BLaER1 treated with 17β-estradiol and CSF1 and Interleukin-3, amounts not matched to agents 10 nM and 100 nM (cell line): ENCODE data around the gene PTPN14.
"Not testable (repeated sequence)": the region's sequence is repeated elsewhere in the genome, so short reads cannot be mapped to it uniquely, and the experiment has no call there.

Source experiments
- H3K27ac ChIP-seq, 11 experiments: shearing (Covaris generic); formaldehyde crosslinking; 2 replicates each; pipeline ENCODE4 v1.8.1; 2022
- H3K27me3 ChIP-seq, 11 experiments: shearing (Covaris generic); formaldehyde crosslinking; 2 replicates each; pipeline ENCODE4 v1.8.1; 2022
- H3K36me3 ChIP-seq, 11 experiments: shearing (Covaris generic); formaldehyde crosslinking; 2 replicates each; pipeline ENCODE4 v1.8.1; 2022
- H3K4me1 ChIP-seq, 10 experiments: shearing (Covaris generic); formaldehyde crosslinking; 2 replicates each; pipeline ENCODE4 v1.8.1; 2022
- H3K4me2 ChIP-seq, 11 experiments: shearing (Covaris generic); formaldehyde crosslinking; 2 replicates each; pipeline ENCODE4 v1.8.1; 2022
- H3K4me3 ChIP-seq, 10 experiments: shearing (Covaris generic); formaldehyde crosslinking; 2 replicates each; pipeline ENCODE4 v1.8.1; 2022
- H3K9ac ChIP-seq, 11 experiments: shearing (Covaris generic); formaldehyde crosslinking; 2 replicates each; pipeline ENCODE4 v1.8.1; 2022
- H3K9me3 ChIP-seq, 11 experiments: shearing (Covaris generic); formaldehyde crosslinking; replicated peaks in 1 of 11; 2 replicates each; pipeline ENCODE4 v1.8.1; 2022
- H4K20me1 ChIP-seq, 11 experiments: shearing (Covaris generic); formaldehyde crosslinking; 2 replicates each; pipeline ENCODE4 v1.8.1; 2022
- Cebpa-rat ChIP-seq, 11 experiments: shearing (Covaris generic); IDR thresholded peaks; 2 replicates each; pipeline ENCODE4 v1.8.1; 2022

The PTPN14 gene

GRCh38 chr1:214537872-214538473, 13.4 kb downstream of the PTPN14 start:
- no peak overlapping the region for H3K4me3 ChIP-seq
- no peaks in the 10 kb centered on the region for H4K20me1 ChIP-seq
- no peak overlapping the region for H3K4me2 ChIP-seq
- no peak for TF ChIP-seq Cebpa-rat (IDR thresholded peaks at IDR 0.05)
- H3K27ac ChIP-seq, result no peak overlapping the region
- H3K9ac ChIP-seq, result no peak overlapping the region
- no peaks in the 10 kb centered on the region for H3K36me3 ChIP-seq
- no peaks in the 10 kb centered on the region for H3K27me3 ChIP-seq
- H3K9me3 ChIP-seq, result peaks cover 0 to 3% (median 1%) of the 10 kb centered on the region in 11 experiments; a peak in 4 of 22 replicates
- peaks cover 0 to 8% (median 0%) of the 10 kb centered on the region in 10 experiments; a peak in 8 of 20 replicates for H3K4me1 ChIP-seq

GRCh38 chr1:214537219-214537618, 14.2 kb downstream of the PTPN14 start:
- no peaks in the 10 kb centered on the region for H4K20me1 ChIP-seq
- no peaks in the 10 kb centered on the region for H3K36me3 ChIP-seq
- peaks cover 0 to 7% (median 3%) of the 10 kb centered on the region in 11 experiments; a peak in 4 of 22 replicates for H3K9me3 ChIP-seq
- H3K9ac ChIP-seq, result no peak overlapping the region
- no peak overlapping the region for H3K4me3 ChIP-seq
- no peak for TF ChIP-seq Cebpa-rat (IDR thresholded peaks at IDR 0.05)
- peaks cover 0 to under 1% (median 0%) of the 10 kb centered on the region in 10 experiments; a peak in 5 of 20 replicates for H3K4me1 ChIP-seq
- no peaks in the 10 kb centered on the region for H3K27me3 ChIP-seq
- no peak overlapping the region for H3K27ac ChIP-seq
- H3K4me2 ChIP-seq, result no peak overlapping the region

- Histone ChIP-seq H3K4me2 (no peak overlapping the region), H3K9me3 (peaks cover 0 to 7% (median 3%) of the 10 kb centered on the region in 11 experiments; a peak in 4 of 22 replicates), H3K36me3 (no peaks in the 10 kb centered on the region), H3K4me3 (no peak overlapping the region), H3K9ac (no peak overlapping the region), H3K27me3 (no peaks in the 10 kb centered on the region), H3K4me1 (no peaks in the 10 kb centered on the region), H4K20me1 (no peaks in the 10 kb centered on the region), H3K27ac (no peak overlapping the region)
- no peak for TF ChIP-seq Cebpa-rat (IDR thresholded peaks at IDR 0.05)
Measured at GRCh38 chr1:214532070-214532469, 19.3 kb downstream of the PTPN14 start.

- H3K27ac ChIP-seq, result 0 out of 22 replicates have a peak overlapping the region, but pooled peaks of 1 of the 11 experiments have one; percentile 13
- H3K27me3 ChIP-seq, result no peaks in the 10 kb centered on the region
- H3K4me3 ChIP-seq, result no peak overlapping the region
- H4K20me1 ChIP-seq, result no peaks in the 10 kb centered on the region
- peak overlapping the region; percentile 2 to 65 (median 51); a peak in 20 of 22 replicates for H3K4me2 ChIP-seq
- TF ChIP-seq Cebpa-rat (IDR thresholded peaks at IDR 0.05), result no peak
- H3K4me1 ChIP-seq, result peaks cover 13 to 22% (median 19%) of the 10 kb centered on the region in 10 experiments
- H3K9me3 ChIP-seq, result no peaks in the 10 kb centered on the region
- H3K9ac ChIP-seq, result no peak overlapping the region
- H3K36me3 ChIP-seq, result no peaks in the 10 kb centered on the region
Measured at GRCh38 chr1:214525535-214526019, 25.8 kb downstream of the PTPN14 start.

- H3K27me3 ChIP-seq, result no peaks in the 10 kb centered on the region
- peak overlapping the region; percentile 2 to 65 (median 51); a peak in 21 of 22 replicates for H3K4me2 ChIP-seq
- no peaks in the 10 kb centered on the region for H3K9me3 ChIP-seq
- no peak for TF ChIP-seq Cebpa-rat (IDR thresholded peaks at IDR 0.05)
- H3K4me1 ChIP-seq, result peaks cover 13 to 22% (median 19%) of the 10 kb centered on the region in 10 experiments
- no peak overlapping the region for H3K4me3 ChIP-seq
- no peak overlapping the region for H3K9ac ChIP-seq
- H3K36me3 ChIP-seq, result no peaks in the 10 kb centered on the region
- no peaks in the 10 kb centered on the region for H4K20me1 ChIP-seq
- H3K27ac ChIP-seq, result peak overlapping the region in 1 of 11 experiments; percentile 13; a peak in 1 of 22 replicates
Measured at GRCh38 chr1:214524824-214525223, 26.6 kb downstream of the PTPN14 start.

- Histone ChIP-seq H3K4me3 (no peak overlapping the region), H3K9me3 (no peaks in the 10 kb centered on the region), H3K4me1 (peaks cover 13 to 22% (median 19%) of the 10 kb centered on the region in 10 experiments), H3K27me3 (no peaks in the 10 kb centered on the region), H3K27ac (no peak overlapping the region), H3K36me3 (no peaks in the 10 kb centered on the region), H3K4me2 (no peak overlapping the region), H3K9ac (no peak overlapping the region), H4K20me1 (no peaks in the 10 kb centered on the region)
- no peak for TF ChIP-seq Cebpa-rat (IDR thresholded peaks at IDR 0.05)
Measured at GRCh38 chr1:214523124-214523824, 28.1 kb downstream of the PTPN14 start.

GRCh38 chr1:214521458-214521857, 29.9 kb downstream of the PTPN14 start:
- H3K27me3 ChIP-seq, H3K4me3 ChIP-seq, H3K36me3 ChIP-seq, H3K27ac ChIP-seq, H3K9me3 ChIP-seq, H3K4me2 ChIP-seq, H4K20me1 ChIP-seq, H3K9ac ChIP-seq: not testable (repeated sequence)
- H3K4me1 ChIP-seq, result peaks cover 13 to 22% (median 19%) of the 10 kb centered on the region in 10 experiments

- no peaks in the 10 kb centered on the region for H3K36me3 ChIP-seq
- TF ChIP-seq Cebpa-rat (IDR thresholded peaks at IDR 0.05), result no peak
- H3K4me2 ChIP-seq, result no peak overlapping the region
- no peak overlapping the region for H3K9ac ChIP-seq
- no peaks in the 10 kb centered on the region for H4K20me1 ChIP-seq
- H3K27me3 ChIP-seq, result no peaks in the 10 kb centered on the region
- H3K9me3 ChIP-seq, result no peaks in the 10 kb centered on the region
- H3K4me1 ChIP-seq, result peaks cover 10 to 18% (median 15%) of the 10 kb centered on the region in 10 experiments
- no peak overlapping the region for H3K27ac ChIP-seq
- no peak overlapping the region for H3K4me3 ChIP-seq
Measured at GRCh38 chr1:214520544-214521165, 30.7 kb downstream of the PTPN14 start.

- Histone ChIP-seq H4K20me1 (no peaks in the 10 kb centered on the region), H3K27ac (no peak overlapping the region), H3K4me1 (no peaks in the 10 kb centered on the region), H3K27me3 (no peaks in the 10 kb centered on the region), H3K4me3 (no peak overlapping the region), H3K9me3 (no peaks in the 10 kb centered on the region), H3K36me3 (no peaks in the 10 kb centered on the region), H3K9ac (no peak overlapping the region), H3K4me2 (no peak overlapping the region)
- no peak for TF ChIP-seq Cebpa-rat (IDR thresholded peaks at IDR 0.05)
Measured at GRCh38 chr1:214518361-214518760, 33.0 kb downstream of the PTPN14 start.
